Stomach (tissue), 9 donors: ENCODE results near the gene AQP12B. TPM values are rescaled to one million over a fixed set of nuclear protein-coding genes. Genes with fewer than 3 reads are reported as not detected.

Experiments
- DNase-seq, 2 donors: peaks; one replicate each; pipeline versions ENCODE4 v3.0.0 to v3.0.0-alpha.2; 2013 to 2019
- H3K27ac ChIP-seq, 5 donors: fragments of 200-600 bp in 4 of 5; sonication (generic) in 4 of 5; one replicate each; pipeline ENCODE4 v1.5.1; 2013 to 2019; ENCODE audit warnings: mild to moderate bottlenecking in 1 of 5, moderate library complexity in 1 of 5
- H3K27me3 ChIP-seq, 3 donors: fragments of 200-600 bp; sonication (generic); one replicate each; pipeline ENCODE4 v1.5.1; 2017 to 2019; ENCODE audit warnings: mixed run types in 1 of 3
- H3K36me3 ChIP-seq, 4 donors: fragments of 200-600 bp; sonication (generic); 1 replicate in 3 of 4; 2 replicates in 1 of 4; pipeline ENCODE4 v1.5.1; 2016 to 2019
- H3K4me1 ChIP-seq, 4 donors: fragments of 200-600 bp; sonication (generic); one replicate each; pipeline ENCODE4 v1.5.1; 2016 to 2019
- H3K4me3 ChIP-seq, 4 donors: fragments of 200-600 bp; sonication (generic) in 3 of 4; one replicate each; pipeline ENCODE4 v1.5.1; 2016 to 2019; ENCODE audit warnings: mild to moderate bottlenecking in 1 of 4
- H3K9me3 ChIP-seq, 4 donors: fragments of 200-600 bp; sonication (generic); one replicate each; pipeline ENCODE4 v1.5.1; 2016 to 2019
- CTCF ChIP-seq, 7 experiments: fragments of 450-650 bp in 4 of 7; fragments of 200-600 bp in 3 of 7; sonication (generic) in 3 of 7; IDR thresholded peaks; one replicate each; pipeline ENCODE4 v1.5.1; 2016 to 2019; ENCODE audit warnings: antibody characterized with exemption in 7 of 7, control low read depth in 2 of 7, mild to moderate bottlenecking in 1 of 7
- EP300 ChIP-seq: sonication (generic); formaldehyde crosslinking; IDR thresholded peaks from one replicate; pipeline ENCODE4 v1.6.1; 2017; ENCODE audit warnings: antibody characterized with exemption
- POLR2A ChIP-seq, 4 donors: fragments of 450-650 bp; IDR thresholded peaks; one replicate each; pipeline ENCODE4 v1.6.1; 2016; ENCODE audit warnings: antibody characterized with exemption in 4 of 4, control low read depth in 2 of 4, mild to moderate bottlenecking in 1 of 4, moderate library complexity in 1 of 4
- POLR2AphosphoS5 ChIP-seq, 3 donors: sonication (generic); formaldehyde crosslinking; IDR thresholded peaks; one replicate each; pipeline ENCODE4 v1.6.1; 2016; ENCODE audit warnings: antibody characterized with exemption in 3 of 3
- WGBS, 5 donors: extraction: QIAGEN DNeasy Blood & Tissue Kit in 3 of 5; methylation state at CpG; one replicate each; pipeline versions ENCODE4 v1.1.5 to v1.1.7; 2013 to 2018; 5-methylcytosine and 5-hydroxymethylcytosine counted together
- intact Hi-C: fragments of 100-400 bp; cut with DNase I; formaldehyde crosslinking; loops from one replicate; pipeline ENCODE4 v1.15.1; 2023; ENCODE audit warnings: low total_unique reads
- polyA plus RNA-seq, 3 donors: library from polyadenylated mRNA; stranded (reverse); fragments of 200-250 nt; gene quantifications; one replicate each; pipeline ENCODE4 v1.2.3, GENCODE V29; 2013
- total RNA-seq, 5 donors: library from RNA; depleted of rRNA; stranded (reverse); fragments of >200 nt; gene quantifications; one replicate each; pipeline versions ENCODE4 v1.1.0 to v1.2.3, GENCODE V29; 2014 to 2016
- donor health status: healthy with polysubstance abuse.
- donor health status: Bipolar disorder and iron deficiency.
- donor health status: healthy.

The AQP12B gene
- total and polyA plus RNA-seq, 8 donors: 0.46 to 0.89 TPM; not detected in 6

- 67 to 76% (median 74%) methylated on average over 10 of the region's 10 CpGs for WGBS, 5 donors
- no peaks in the 10 kb centered on the region for H3K4me1 ChIP-seq
- intact Hi-C loops: no loop called here
- H3K4me3 ChIP-seq: no peak overlapping the region
- no peaks in the 10 kb centered on the region for H3K9me3 ChIP-seq
- TF ChIP-seq EP300 (no peak), CTCF (IDR thresholded peaks at IDR 0.05) (no peak), POLR2AphosphoS5 (IDR thresholded peaks at IDR 0.05) (no peak), POLR2A (IDR thresholded peaks at IDR 0.05) (no peak)
- no peak for DNase-seq
- peaks cover 0 to 61% (median 17%) of the 10 kb centered on the region in 3 donors for H3K27me3 ChIP-seq
- no peaks in the 10 kb centered on the region for H3K36me3 ChIP-seq
- no peak overlapping the region for H3K27ac ChIP-seq
These were observed 26.5 kb downstream of the AQP12B start for GRCh38 chr2:240655931-240656886.

- H3K36me3 ChIP-seq: no peaks in the 10 kb centered on the region
- H3K4me3 ChIP-seq: no peak overlapping the region
- intact Hi-C loops: no loop called here
- no peak for DNase-seq
- TF ChIP-seq CTCF (IDR thresholded peaks at IDR 0.05) (no peak), EP300 (no peak), POLR2AphosphoS5 (IDR thresholded peaks at IDR 0.05) (no peak), POLR2A (IDR thresholded peaks at IDR 0.05) (no peak)
- WGBS, 5 donors: 64 to 91% (median 71%) methylated on average over 3 of the region's 3 CpGs
- no peak overlapping the region for H3K27ac ChIP-seq
- no peaks in the 10 kb centered on the region for H3K9me3 ChIP-seq
- H3K27me3 ChIP-seq: peaks cover 0 to 88% (median 34%) of the 10 kb centered on the region in 3 donors
- no peaks in the 10 kb centered on the region for H3K4me1 ChIP-seq
These were observed 31.5 kb downstream of the AQP12B start for GRCh38 chr2:240651185-240651584.

- H3K27ac ChIP-seq: no peak overlapping the region
- H3K9me3 ChIP-seq: no peaks in the 10 kb centered on the region
- TF ChIP-seq CTCF (IDR thresholded peaks at IDR 0.05) (no peak), EP300 (no peak), POLR2AphosphoS5 (IDR thresholded peaks at IDR 0.05) (no peak), POLR2A (IDR thresholded peaks at IDR 0.05) (no peak)
- no peak for DNase-seq
- peaks cover 0 to 88% (median 37%) of the 10 kb centered on the region in 3 donors for H3K27me3 ChIP-seq
- no peaks in the 10 kb centered on the region for H3K4me1 ChIP-seq
- intact Hi-C loops: no loop called here
- no peaks in the 10 kb centered on the region for H3K36me3 ChIP-seq
- 81 to 87% (median 82%) methylated on average over 13 of the region's 13 CpGs for WGBS, 5 donors
- H3K4me3 ChIP-seq: no peak overlapping the region
These were observed 32.3 kb downstream of the AQP12B start for GRCh38 chr2:240650254-240650965.

- H3K36me3 ChIP-seq: no peaks in the 10 kb centered on the region
- no peak overlapping the region for H3K4me3 ChIP-seq
- no peak for DNase-seq
- H3K27ac ChIP-seq: no peak overlapping the region
- intact Hi-C loops: no loop called here
- 46 to 65% (median 49%) methylated on average over 7 of the region's 7 CpGs for WGBS, 5 donors
- H3K9me3 ChIP-seq: no peaks in the 10 kb centered on the region
- peaks cover 0 to 90% (median 37%) of the 10 kb centered on the region in 3 donors for H3K27me3 ChIP-seq
- H3K4me1 ChIP-seq: no peaks in the 10 kb centered on the region
- TF ChIP-seq POLR2AphosphoS5 (IDR thresholded peaks at IDR 0.05) (no peak), EP300 (no peak), CTCF (IDR thresholded peaks at IDR 0.05) (no peak), POLR2A (IDR thresholded peaks at IDR 0.05) (no peak)
These were observed 33.4 kb downstream of the AQP12B start for GRCh38 chr2:240649331-240649730.
